Psoas muscle (tissue), 8 donors: Measurements from ENCODE around the gene CXCL3. TPM values are rescaled to one million over a fixed set of nuclear protein-coding genes. Genes with fewer than 3 reads are reported as not detected.
"Not testable (repeated sequence)": the region's sequence is repeated elsewhere in the genome, so short reads cannot be mapped to it uniquely, and the experiment has no call there.

Experiments used
- ATAC-seq, 4 donors: fragments of 200-7000 bp; cut with Tn5 transposase; one replicate each; pipeline ENCODE4 v1.9.1; 2020; ENCODE audit warnings: moderate library complexity in 3 of 4, mild to moderate bottlenecking in 2 of 4
- DNase-seq, 2 donors: peaks; one replicate each; pipeline ENCODE4 v3.0.0-alpha.2; 2020
- H3K27ac ChIP-seq: fragments of 200-600 bp; one replicate; pipeline ENCODE4 v1.8.0; 2022
- H3K27me3 ChIP-seq, 3 donors: fragments of 200-600 bp in 1 of 3; one replicate each; pipeline versions ENCODE4 v1.6.1 to v1.8.0; 2013 to 2022; ENCODE audit warnings: low read length in 2 of 3, mild to moderate bottlenecking in 2 of 3, moderate library complexity in 1 of 3; ENCODE audit not compliant: insufficient read depth in 3 of 3
- H3K36me3 ChIP-seq, 2 donors: fragments of 200-600 bp in 1 of 2; one replicate each; pipeline versions ENCODE4 v1.6.1 to v1.8.0; 2013 to 2022; ENCODE audit warnings: low read depth in 1 of 2, mild to moderate bottlenecking in 1 of 2, moderate library complexity in 1 of 2; ENCODE audit not compliant: insufficient read depth in 1 of 2
- H3K4me1 ChIP-seq: fragments of 200-600 bp; one replicate; pipeline ENCODE4 v1.8.0; 2022
- H3K4me3 ChIP-seq: fragments of 200-600 bp; one replicate; pipeline ENCODE4 v1.8.0; 2022; ENCODE audit warnings: mild to moderate bottlenecking
- H3K9me3 ChIP-seq: fragments of 200-600 bp; one replicate; pipeline ENCODE4 v1.8.0; 2022
- CTCF ChIP-seq: fragments of 200-600 bp; IDR thresholded peaks from one replicate; pipeline ENCODE4 v1.8.0; 2022; ENCODE audit warnings: antibody characterized with exemption
- WGBS, 3 donors: extraction: QIAGEN DNeasy Blood & Tissue Kit; methylation state at CpG; one replicate each; pipeline versions ENCODE4 v1.1.6 to v1.1.7; 2013; 5-methylcytosine and 5-hydroxymethylcytosine counted together
- intact Hi-C, 2 donors: fragments of 100-400 bp; cut with DNase I; formaldehyde crosslinking; loops; one replicate each; pipeline versions ENCODE4 v1.11.0 to v1.14.2; 2022
- polyA plus RNA-seq, 3 donors: library from polyadenylated mRNA; stranded (reverse); fragments of 200-250 nt; gene quantifications; one replicate each; pipeline ENCODE4 v1.2.3, GENCODE V29; 2013
- total RNA-seq, 4 donors: library from RNA; stranded (reverse); fragmentation: NEBNext Ultra II Directional in 2 of 4; extraction: Animal tissue kit (Norgen Biotek cat#: 25700) in 2 of 4; gene quantifications; one replicate each; pipeline versions ENCODE4 v1.2.1 to v1.2.4, GENCODE V29; 2021 to 2023
- donor health status: healthy with polysubstance abuse.
- donor health status: DM: no; HTN: no; CAD: no; lungs with moderate emphysema.
- donor health status: Bipolar disorder and iron deficiency.
- donor health status: healthy.
- donor health status: DM: yes; HTN: yes; CAD: no.
- donor health status: DM: no; HTN: no; CAD: no.
- donor health status: DM: no; HTN: no; CAD: no.
- donor health status: DM: yes; HTN: yes; CAD: no.

CXCL3 gene
- total and polyA plus RNA-seq, 7 donors = 0.40 to 2.4 (median 0.63) TPM

GRCh38 chr4:74083546-74083945 lies 45.1 kb upstream of the CXCL3 start:
- Histone ChIP-seq H3K9me3 (no peaks in the 10 kb centered on the region), H3K27me3 (no peaks in the 10 kb centered on the region), H3K36me3 (no peaks in the 10 kb centered on the region), H3K4me1 (no peaks in the 10 kb centered on the region), H3K4me3 (no peak overlapping the region), H3K27ac (no peak overlapping the region)
- no peak for TF ChIP-seq CTCF
- 89 to 94% (median 93%) methylated on average over 2 of the region's 2 CpGs for WGBS, 3 donors
- DNase-seq = no peak
- intact Hi-C loops = no loop called here
- no peak for ATAC-seq

DNA sequence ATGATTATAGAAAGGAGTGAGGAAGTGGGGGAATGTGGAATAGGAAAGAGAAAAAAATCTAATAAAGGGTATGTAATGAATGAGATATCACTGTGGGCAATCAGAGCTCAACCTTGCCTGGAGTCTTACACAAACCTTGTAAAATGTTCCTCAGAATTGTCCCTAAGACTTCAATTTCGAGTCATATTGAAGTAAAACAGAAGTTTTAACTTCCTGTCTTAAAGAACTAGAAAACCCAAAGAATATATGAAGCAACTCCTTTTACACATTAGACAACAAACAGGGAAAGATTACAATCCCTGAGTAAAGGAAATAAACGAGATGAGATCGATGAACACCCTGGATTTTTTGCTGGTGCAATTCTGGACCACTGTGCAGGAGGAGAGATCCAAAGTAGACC lies 42.5 kb upstream of the CXCL3 start:
- intact Hi-C loops = no loop called here
- H3K9me3 ChIP-seq = no peaks in the 10 kb centered on the region
- H3K27ac ChIP-seq = no peak overlapping the region
- 82 to 86% (median 85%) methylated on average over 3 of the region's 3 CpGs for WGBS, 3 donors
- no peaks in the 10 kb centered on the region for H3K27me3 ChIP-seq
- H3K36me3 ChIP-seq = no peaks in the 10 kb centered on the region
- TF ChIP-seq CTCF = no peak
- no peak for DNase-seq
- no peaks in the 10 kb centered on the region for H3K4me1 ChIP-seq
- ATAC-seq = no peak
- H3K4me3 ChIP-seq = no peak overlapping the region

DNA sequence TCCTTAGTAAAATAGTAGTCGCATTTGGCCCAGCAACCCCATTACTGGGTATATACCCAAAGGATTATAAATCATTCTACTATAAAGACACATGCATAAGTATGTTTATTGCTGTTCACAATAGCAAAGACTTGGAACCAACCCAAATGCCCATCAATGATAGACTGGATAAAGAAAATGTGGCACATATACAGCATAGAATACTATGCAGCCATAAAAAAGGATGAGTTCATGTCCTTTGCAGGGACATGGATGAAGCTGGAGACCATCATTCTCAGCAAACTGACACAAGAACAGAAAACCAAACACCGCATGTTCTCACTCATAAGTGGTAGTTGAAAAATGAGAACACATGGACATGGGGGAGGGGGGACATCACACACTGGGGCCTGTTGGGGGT lies 41.9 kb upstream of the CXCL3 start:
- H3K9me3 ChIP-seq, H3K36me3 ChIP-seq, H3K27ac ChIP-seq, intact Hi-C loops, DNase-seq, H3K27me3 ChIP-seq, H3K4me3 ChIP-seq, ATAC-seq, H3K4me1 ChIP-seq: not testable (repeated sequence)
- 95 to 98% (median 98%) methylated on average over 2 of the region's 2 CpGs for WGBS, 3 donors

DNA sequence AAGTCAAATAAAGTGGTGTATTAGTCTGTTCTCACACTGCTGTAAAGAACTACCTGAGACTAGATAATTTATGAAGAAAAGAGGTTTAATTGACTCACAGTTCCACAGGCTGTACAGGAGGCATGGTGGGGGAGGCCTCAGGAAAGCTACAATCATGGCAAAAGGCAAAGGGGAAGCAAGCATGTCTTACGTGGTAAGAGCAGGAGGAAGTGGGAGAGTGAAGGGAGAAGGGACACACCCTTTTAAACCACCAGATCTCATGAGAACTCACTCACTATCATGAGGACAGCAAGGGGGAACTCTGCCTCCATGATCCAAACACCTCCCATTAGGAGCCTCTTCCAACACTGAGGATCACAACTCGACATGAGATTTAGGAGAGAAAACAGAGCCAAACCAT lies 40.5 kb upstream of the CXCL3 start:
- H3K4me3 ChIP-seq, intact Hi-C loops, DNase-seq, H3K36me3 ChIP-seq, H3K27ac ChIP-seq, H3K4me1 ChIP-seq, H3K27me3 ChIP-seq, H3K9me3 ChIP-seq, ATAC-seq: not testable (repeated sequence)
- 52 to 70% (median 58%) methylated on average over 2 of the region's 2 CpGs for WGBS, 3 donors

- TF ChIP-seq CTCF = no peak
- Histone ChIP-seq H3K36me3 (no peaks in the 10 kb centered on the region), H3K4me3 (no peak overlapping the region), H3K9me3 (no peaks in the 10 kb centered on the region), H3K27ac (no peak overlapping the region), H3K4me1 (no peaks in the 10 kb centered on the region), H3K27me3 (no peaks in the 10 kb centered on the region)
- intact Hi-C loops = no loop called here
- ATAC-seq = no peak
- no peak for DNase-seq
Measured at GRCh38 chr4:74073358-74073757, 34.9 kb upstream of the CXCL3 start.

- H3K4me3 ChIP-seq = no peak overlapping the region
- H3K4me1 ChIP-seq = no peaks in the 10 kb centered on the region
- no peak for DNase-seq
- ATAC-seq = no peak
- no peak for TF ChIP-seq CTCF
- no peaks in the 10 kb centered on the region for H3K27me3 ChIP-seq
- H3K9me3 ChIP-seq = no peaks in the 10 kb centered on the region
- 93 to 100% (median 100%) methylated on average over 1 of the region's 1 CpG for WGBS, 3 donors
- intact Hi-C loops = no loop called here
- H3K36me3 ChIP-seq = no peaks in the 10 kb centered on the region
- no peak overlapping the region for H3K27ac ChIP-seq
Measured at GRCh38 chr4:74072739-74073138, 34.2 kb upstream of the CXCL3 start.
